Measurements from ENCODE around the gene ZMYND11.

The ZMYND11 gene

DNA sequence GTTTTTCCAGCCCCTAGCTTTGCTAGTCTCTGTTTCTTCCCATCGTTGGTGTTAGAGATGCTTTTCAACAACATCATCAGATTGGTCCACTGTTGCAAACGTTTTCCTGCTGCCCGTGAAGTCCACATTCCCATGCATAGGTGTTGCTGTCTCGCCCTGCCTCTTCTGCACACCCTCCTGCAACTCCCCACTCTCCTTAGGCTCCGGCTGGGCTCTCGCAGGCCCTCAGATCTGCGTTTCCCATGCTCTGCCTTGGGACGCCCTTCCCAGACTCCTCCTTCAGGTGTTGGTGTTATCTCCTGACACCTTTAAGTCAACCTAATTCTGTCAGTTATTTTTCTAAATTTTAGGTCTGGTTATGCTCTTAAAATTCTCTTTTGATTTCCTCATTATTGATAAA lies 55.0 kb downstream of the ZMYND11 start:
- DNase-seq (ENCODE audit: insufficient read length, low spot score) (no peak), FAIRE-seq (no peak)

DNA sequence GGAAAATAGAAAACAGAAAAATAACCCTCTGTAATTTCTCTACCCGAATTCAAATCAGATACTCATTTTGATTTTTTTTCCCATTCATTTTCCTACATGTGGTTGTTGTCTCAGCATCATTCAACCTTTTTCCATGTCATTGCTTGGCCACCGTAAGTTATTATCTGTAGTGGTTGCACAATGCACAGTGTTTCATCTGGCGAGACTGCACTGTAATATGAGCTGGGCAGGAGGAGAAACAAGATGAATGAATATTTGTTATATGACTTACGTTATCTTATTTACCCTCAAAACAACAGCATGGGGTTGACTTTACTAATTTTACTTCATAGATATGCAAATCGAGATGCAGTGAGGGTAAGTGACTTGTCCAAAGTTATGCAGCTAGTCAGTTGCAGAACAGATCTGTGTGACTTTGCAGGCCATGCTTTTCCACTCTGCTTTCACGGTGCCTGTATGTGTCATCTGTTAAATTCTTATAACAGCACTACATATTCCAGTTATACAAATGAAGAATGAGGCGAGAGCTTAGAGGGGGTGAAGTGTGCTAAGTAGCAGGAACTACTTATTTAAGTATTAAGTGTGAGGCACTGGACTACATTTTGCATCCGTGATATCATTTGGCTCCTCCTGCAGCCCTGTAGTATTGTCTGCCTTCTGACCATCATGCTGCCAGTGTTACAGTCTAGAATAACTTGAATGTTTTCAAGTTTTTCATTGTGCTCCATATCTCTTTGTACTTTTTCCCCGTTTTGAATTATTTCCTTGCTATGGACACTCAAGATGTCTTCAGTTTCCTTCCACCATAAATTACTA lies 56.7 kb downstream of the ZMYND11 start:
- DNase-seq (ENCODE audit: insufficient read length, low spot score): no peak
- no peak for FAIRE-seq

DNA sequence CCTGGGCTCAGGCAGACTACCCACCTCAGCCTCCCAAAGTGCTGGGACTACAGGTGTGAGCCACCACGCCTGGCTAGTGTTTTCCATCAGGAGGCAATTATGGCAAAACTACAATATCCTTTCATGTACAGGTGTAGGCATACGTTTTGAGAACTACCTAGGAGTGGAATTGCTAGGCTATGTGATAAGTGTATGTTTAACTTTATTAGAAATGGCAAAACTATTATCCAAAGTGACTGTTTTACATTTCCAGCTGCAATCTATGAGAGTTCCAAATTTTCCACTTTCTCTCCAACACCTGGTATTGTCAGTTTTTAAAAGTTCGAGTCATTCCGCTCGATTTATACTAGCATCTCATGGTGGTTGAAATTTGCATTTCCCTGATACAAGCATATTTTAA lies 59.0 kb downstream of the ZMYND11 start:
- no peak for DNase-seq (ENCODE audit: insufficient read length, low spot score)
- FAIRE-seq: no peak

DNA sequence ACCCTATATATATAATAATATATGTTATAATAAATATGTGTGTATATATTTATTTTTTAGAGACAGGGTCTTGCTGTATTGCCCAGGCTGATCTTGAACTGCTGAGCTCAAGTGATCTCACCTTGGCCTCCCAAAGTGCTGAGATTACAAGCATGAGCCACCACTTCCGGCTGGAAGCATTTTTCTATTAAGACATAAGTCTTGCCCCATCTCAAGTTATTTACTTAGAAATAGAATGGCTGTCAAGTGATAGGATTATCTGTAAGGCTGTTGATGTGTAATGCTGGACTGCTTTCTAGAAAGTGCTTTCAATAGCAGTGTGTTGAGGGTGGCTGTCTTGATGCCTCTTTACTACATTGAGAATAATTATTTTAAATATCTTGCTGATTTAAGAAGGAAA lies 65.2 kb downstream of the ZMYND11 start:
- no peak for DNase-seq (ENCODE audit: insufficient read length, low spot score)
- FAIRE-seq: peak; percentile 26

DNA sequence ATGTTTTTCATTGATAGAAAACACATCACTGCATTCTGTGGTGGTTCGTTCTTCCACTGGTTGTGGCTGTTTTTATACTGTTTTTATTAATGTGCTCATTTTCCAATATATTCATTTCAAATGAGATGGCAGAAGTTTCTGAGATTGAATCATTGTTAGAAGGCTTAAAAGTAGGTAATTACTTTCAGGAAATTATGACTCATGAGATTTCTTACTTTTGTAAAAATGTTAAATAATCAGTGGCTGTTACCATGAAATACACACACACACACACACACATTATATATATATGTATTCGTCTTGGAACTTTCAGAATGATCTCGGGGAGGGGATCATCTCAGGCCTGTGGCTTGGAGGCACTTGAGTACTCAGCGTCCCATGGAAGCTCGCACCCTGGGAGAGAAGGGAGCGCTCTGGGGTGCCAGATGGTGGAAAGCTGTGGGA lies 66.1 kb downstream of the ZMYND11 start:
- DNase-seq (ENCODE audit: insufficient read length, low spot score) (no peak), FAIRE-seq (no peak)

DNA sequence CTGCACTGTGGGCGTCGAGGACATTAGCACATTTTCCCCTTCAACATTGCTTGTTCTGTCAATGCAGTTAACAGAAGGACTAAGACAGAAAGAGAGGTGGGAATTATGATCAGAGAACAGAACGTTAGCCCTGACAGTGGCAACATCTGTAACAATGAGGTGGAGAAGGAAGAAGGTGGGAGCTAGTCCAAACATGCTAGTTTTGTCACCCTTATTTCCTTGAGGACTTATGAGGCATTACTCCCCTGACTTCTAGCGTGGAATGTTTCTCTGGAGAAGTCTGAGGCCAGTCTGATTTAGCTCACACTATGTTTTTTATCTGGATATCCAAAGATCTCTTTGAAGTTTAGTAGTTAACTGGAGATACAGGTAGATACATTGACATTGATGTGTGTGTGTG lies 73.4 kb downstream of the ZMYND11 start:
- DNase-seq (ENCODE audit: insufficient read length, low spot score) (no peak), FAIRE-seq (no peak)

DNA sequence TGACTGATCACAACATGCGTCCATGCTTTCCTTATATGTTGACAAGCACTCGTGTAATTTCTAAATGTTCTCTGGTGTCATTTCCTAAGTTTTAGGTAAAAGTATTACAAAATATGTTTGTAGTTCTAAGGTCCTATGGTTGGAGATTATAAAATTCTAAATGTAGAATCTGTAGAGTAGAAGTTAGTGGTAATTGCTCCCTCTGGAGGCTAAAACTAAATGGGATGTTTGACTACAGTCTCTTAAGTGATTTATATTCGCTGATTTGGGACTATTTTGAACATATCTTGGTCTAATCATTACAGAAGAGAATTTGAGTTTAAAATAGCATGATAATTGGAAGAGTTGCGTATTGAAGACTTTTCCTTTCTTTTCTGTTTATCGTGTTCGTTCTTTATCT lies 74.1 kb downstream of the ZMYND11 start:
- FAIRE-seq (no peak), DNase-seq (ENCODE audit: insufficient read length, low spot score) (no peak)

DNA sequence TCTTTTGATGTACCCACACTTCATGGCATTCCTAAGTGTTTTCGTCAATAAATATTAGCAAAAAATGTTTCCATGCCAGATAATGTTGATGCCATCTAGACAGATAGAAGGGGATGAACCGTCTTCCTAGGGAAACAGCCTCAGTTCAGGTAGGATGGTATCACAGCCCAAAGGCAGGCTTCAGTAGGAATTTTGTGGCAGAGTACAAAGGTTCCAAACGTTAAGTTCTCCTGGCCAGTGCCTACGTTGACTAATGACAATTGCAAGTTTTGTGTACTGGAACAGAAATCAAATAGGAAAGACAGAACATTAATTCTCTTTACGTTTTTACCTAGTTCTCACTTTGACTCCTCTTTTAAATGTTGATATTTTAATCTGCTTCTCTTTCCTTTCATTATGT lies 75.0 kb downstream of the ZMYND11 start:
- FAIRE-seq: no peak
- DNase-seq (ENCODE audit: insufficient read length, low spot score): no peak

DNA sequence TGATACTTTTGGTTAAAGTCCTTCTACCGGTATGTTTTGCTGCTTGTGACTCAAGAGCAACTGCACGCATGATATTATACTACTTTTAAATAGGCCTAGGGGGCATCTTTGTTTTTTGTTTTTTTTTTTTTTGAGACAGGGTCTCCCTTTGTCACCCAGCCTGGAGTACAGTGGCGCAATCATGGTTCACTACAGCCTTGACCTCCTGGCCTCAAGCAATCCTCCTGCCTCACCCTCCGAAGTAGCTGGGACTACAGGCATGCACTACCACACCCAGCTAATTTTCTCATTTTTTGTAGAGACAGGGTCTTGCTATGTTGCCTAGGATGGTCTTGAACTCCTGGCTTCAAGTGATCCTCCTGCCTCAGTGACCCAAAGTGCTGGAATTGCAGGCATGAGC lies 80.2 kb downstream of the ZMYND11 start:
- DNase-seq (ENCODE audit: insufficient read length, low spot score) (no peak), FAIRE-seq (no peak)

DNA sequence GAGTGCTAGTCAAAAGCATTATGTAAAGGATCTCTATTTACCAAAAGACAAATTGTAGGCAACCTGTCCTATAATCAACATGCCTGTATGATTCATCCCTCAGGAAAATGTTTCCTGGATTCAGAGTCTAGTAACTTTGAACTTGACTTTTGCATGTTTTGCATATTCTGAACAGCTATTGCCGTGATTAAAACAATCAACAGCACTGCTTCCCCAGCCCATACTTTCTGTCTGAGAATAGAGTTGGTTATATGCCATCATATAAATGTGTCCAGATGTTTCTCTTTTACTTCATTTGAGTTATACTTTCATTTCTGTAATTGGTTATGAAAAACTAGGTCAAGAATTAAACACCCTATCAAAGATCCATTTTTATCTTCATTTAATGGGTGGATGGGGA lies 83.5 kb downstream of the ZMYND11 start:
- DNase-seq (ENCODE audit: insufficient read length, low spot score) (no peak), FAIRE-seq (peak; percentile 67)

DNA sequence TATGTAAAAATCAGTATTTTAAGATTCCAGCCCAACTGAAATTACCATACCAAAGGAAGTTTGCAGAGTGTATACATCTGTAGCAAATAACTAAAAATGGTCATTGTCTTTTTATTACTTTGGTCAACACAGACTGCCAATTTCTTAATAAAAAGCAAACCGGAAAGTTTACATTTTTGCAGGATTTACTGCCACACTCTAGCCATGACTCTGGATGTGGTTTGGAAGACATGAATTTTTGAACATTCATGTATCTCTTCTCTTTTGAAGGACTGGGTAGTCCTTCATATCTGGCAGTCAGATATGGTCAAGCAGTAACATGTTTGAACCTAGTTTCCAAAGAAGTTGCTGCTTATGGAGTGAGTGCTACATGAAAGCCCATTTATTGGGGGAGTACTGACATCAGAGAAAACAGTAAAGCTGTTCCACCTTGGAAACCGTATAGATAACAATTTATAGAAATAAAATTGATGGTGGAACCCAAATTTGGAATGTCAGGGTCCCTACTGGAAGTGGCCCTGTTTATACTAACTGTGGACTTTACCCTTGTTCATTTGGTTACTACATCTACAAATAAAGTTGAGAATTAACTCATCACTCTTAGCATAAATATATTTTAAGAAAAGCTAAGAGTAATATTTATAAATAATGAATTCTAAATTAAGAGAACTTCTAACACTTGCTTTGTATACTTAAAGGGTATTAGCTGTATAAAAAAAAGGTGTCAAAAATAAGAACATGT lies 84.6 kb downstream of the ZMYND11 start:
- DNase-seq (ENCODE audit: insufficient read length, low spot score) (no peak), FAIRE-seq (no peak)

DNA sequence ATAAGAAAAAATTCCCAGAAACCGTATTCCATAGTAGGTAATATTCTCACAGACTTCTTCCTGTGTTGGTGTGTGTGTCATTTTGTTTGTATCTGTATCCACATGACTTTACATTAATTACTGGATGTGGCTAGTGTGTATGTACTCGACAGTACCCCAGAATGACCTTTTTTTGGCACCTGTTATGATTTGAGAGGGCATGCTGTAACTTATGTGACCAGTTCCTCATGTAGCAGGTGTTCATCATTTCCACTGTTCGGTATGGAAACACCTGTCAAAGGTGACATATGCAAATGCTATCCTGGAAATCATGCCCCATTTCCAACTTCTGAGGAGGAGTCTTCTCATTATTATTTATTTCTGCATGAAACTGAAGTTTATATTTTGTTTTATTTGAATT lies 89.3 kb downstream of the ZMYND11 start:
- FAIRE-seq (peak; percentile 21), DNase-seq (ENCODE audit: insufficient read length, low spot score) (no peak)

DNA sequence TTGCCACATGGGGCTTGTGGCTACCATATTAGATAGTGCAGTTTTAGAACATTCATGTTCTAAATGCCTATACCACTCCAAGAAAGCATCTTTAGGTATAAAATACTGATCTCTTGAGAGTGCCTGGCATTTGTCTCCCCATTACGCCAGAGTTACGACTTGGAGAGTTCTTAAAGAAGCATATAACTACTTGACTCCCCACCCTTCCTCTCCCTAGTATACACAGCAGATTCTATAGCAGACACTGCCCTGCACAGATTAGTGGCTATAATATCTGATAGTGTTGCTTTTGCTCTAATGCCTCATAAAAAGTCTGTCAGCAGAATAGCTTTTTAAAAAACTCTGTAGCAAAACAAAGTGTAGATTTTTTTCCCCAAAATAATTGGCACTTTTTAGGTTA lies 90.8 kb downstream of the ZMYND11 start:
- no peak for FAIRE-seq
- DNase-seq (ENCODE audit: insufficient read length, low spot score): no peak

DNA sequence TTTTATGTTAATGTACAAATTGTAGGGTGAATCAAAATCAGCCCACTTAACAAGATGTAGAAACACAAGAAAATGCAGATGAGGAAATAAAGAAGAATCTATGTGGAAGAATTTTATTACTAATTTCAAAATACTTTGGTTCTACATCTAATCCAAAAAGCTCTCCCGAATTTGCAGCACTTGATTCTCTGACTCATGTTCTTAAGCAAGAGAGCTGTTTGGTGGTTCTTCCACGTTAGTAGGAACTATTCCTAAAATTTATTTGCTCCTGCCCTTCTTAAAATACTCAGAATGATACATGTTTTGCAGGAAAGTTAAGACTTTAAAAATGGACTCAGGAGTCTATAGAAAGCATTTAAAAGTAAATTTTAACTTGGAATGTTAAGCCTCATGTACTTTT lies 91.8 kb downstream of the ZMYND11 start:
- DNase-seq (ENCODE audit: insufficient read length, low spot score): no peak
- no peak for FAIRE-seq

DNA sequence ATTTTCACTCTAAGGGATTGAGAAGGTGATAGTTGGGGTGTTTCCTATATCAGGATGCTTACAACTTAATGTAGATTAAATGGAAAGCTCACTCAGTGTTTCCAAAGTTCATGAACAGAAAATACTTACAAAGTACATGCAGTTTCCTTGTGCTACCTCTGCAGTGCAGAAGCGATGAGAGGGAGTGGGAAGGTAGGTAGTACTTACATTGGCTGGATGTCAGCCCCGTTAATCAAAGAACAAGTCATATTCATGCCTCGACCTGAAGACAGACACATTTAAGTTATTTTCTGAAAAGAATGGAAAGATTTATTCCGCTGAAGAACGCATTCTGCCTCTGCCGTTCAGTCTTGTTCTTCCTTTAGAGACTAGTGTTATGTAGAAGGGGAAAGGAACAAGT lies 93.1 kb downstream of the ZMYND11 start:
- FAIRE-seq (no peak), DNase-seq (ENCODE audit: insufficient read length, low spot score) (no peak)

DNA sequence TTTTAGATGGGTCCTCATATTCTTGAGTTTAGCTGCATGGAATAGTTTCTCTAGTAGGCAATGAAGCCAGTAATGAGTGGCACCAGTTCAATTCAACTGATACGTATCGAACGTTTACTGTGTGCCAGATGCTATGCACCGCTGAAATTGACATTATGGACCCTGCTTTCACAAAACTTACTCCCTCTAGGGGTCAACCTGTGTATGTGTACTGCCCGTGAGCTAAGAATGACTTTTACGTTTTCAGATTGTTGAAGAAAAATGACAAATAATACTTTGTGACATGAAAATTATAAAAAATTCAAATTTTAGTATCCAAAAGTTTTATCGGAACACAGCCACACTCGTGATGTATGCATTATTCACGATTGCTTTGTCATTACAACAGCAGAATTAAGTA lies 95.5 kb downstream of the ZMYND11 start:
- no peak for DNase-seq (ENCODE audit: insufficient read length, low spot score)

DNA sequence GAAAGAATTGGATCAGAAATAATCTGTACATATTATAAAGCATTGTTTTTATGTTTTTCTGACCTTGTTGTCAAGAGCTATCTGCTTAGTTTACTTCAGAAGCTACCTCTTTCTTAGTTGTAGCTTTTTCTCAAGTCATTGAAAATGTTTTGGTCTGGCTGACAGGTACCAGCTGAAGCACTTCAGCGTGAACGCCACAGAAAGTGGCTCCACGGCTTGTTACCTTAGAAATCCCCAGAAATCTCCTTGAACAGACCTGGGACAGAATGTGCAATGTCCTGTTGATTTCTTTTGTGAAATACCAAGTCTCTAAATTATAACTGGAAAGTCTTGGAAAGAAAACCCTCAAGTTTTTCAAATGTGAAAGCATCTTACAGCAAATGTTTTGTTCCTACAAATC lies 96.8 kb downstream of the ZMYND11 start:
- FAIRE-seq (no peak), DNase-seq (ENCODE audit: insufficient read length, low spot score) (no peak)

More for the DNA sequence above, 95.5 kb downstream of the ZMYND11 start:
- FAIRE-seq: no peak

DNA sequence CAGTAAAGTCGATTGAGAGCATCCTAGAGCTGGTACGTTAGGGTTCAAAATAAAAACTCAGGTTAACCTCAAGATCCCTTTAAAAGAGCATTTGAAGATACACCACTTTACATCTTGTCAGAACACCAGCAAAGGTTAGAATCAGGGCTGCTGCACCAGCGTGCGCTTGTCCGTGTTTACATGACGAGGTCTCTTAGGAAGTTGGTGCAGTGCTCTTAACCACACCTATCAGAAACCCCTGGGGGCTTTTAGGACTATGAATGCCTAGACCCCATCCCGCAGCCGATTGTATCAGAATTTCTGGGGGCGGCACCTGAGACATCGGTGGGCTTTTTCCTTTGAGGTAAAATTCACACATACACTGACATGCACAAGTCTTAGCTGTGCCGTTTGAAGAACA lies 97.6 kb downstream of the ZMYND11 start:
- FAIRE-seq (no peak), DNase-seq (ENCODE audit: insufficient read length, low spot score) (no peak)

DNA sequence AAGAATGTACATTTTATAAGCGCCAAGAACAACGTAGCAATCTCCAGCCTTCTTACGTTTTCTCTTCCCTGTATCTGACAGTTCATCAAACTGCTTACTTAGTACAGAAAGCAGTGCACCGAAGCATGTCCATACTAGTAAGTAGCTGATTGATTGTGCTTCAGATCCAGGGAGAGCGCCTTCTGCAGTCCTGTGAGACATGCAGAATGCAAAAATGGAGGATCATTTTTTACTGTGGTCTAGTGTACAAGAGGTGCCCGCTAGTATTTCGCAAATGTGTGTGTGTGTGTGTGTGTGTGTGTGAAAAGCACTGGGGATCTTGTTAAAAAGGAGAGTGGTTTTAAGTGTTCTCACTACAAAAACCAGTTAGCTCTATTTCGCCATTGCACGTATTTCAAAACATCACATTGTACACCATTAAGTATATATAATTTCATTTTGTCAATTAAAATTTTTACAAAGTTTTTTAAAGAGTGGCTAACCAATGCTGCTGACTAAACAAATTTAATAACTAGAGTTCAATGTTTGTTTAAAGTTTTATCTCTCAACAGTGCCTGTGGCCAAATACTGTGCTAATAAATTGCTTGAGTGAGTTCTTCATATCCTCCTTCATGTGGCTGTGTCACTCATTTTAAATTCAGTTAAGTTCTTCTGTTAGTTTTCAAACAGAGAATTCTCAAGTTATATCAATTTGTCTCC lies 99.6 kb downstream of the ZMYND11 start:
- DNase-seq (ENCODE audit: insufficient read length, low spot score): no peak
- FAIRE-seq: no peak

DNA sequence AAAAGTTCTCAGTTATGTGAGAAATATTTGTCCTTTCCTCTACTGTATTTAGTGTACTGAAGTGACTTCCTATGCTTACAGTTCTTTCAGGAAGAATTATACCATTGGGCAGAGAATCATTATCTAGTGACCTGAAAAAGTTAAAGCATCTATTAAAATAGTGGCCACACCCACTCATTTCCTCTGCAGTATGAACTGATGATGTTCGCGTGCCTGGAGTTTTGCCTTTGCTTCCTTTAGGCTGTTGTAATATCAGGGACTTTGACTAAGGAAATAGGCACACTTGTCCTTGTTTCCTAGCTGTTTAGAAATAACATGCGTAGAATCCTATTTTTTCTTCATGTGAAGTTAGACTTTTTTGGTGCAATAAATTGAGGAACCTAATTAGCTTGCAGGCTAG lies 100.7 kb downstream of the ZMYND11 start:
- no peak for DNase-seq (ENCODE audit: insufficient read length, low spot score)
- no peak for FAIRE-seq

DNA sequence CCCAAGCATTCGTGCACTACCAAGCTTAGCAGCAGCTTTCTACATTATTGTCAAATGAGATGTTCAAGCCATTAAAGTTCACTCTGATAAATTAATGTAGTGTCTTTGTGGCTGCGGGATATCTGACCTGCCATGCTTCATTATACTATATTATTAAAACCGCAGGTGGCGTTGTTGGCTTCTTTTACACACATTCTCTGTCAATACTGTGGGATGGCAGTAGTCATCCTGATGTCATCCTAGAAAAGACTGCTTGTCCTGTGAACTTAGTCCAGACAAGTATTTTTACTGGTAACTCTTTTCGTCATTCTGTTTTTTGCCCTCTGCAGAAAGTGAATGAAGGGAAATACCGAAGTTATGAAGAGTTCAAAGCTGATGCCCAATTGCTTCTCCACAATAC lies 103.9 kb downstream of the ZMYND11 start:
- FAIRE-seq: no peak
- no peak for DNase-seq (ENCODE audit: insufficient read length, low spot score)

DNA sequence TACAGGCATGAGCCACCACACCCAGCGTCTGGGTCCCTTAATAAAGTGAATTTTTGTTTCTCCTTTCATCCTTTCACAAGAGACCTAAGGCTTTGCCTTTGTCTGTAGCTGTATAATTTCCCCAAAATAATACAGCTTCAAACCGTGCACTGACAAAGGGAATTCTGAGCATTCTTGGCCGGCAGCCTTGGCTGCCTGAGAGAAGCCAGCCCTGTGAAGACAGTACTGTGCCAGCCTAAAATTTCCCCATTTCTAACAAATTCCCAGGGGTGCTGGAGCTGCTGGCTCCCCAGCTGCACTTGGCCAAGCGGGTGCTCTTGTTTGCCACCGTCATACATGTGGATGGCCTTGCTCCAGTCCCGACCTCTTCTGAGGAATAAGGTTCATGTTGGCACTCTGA lies 106.2 kb downstream of the ZMYND11 start:
- no peak for FAIRE-seq

More for the DNA sequence above, 106.2 kb downstream of the ZMYND11 start:
- no peak for DNase-seq (ENCODE audit: insufficient read length, low spot score)
